T-helper 2 cell (primary cell): ENCODE measurements around the gene PPIP5K2.
"Not testable (repeated sequence)": the region's sequence is repeated elsewhere in the genome, so short reads cannot be mapped to it uniquely, and the experiment has no call there.

Experiments used
- DNase-seq, 5 experiments: peaks; one replicate each; pipeline versions ENCODE4 v3.0.0 to v3.0.0-alpha.2; 2012 to 2022
- total RNA-seq, 2 donors: gene quantifications; one replicate each; lab custom pipeline; 2026; lab: John Stamatoyannopoulos, UW

PPIP5K2 gene
- total RNA-seq: 55.5 to 61.7 reads per million in 2 donors

- peak; percentile 84 to 99 (median 95) for DNase-seq
Observed at GRCh38 chr5:103119765-103120606, at the start of gene PPIP5K2, which contains the start of gene GIN1. TSS of gene PPIP5K2 (plus strand) at chr5:103120301. CDS start at chr5:103129590, 9,289 bp downstream. TSS of gene GIN1 (minus strand) at chr5:103120138. CDS start at chr5:103108707, 11,431 bp downstream.

GRCh38 chr5:103073500-103073899, 46.6 kb upstream of the PPIP5K2 start:
- not testable (repeated sequence) for DNase-seq

- no peak for DNase-seq
Observed at GRCh38 chr5:103075442-103075841, 44.7 kb upstream of the PPIP5K2 start.

- no peak for DNase-seq
Observed at GRCh38 chr5:103079796-103080195, 40.3 kb upstream of the PPIP5K2 start.

GRCh38 chr5:103086547-103086946, 33.6 kb upstream of the PPIP5K2 start:
- no peak for DNase-seq

GRCh38 chr5:103089272-103089671, 30.8 kb upstream of the PPIP5K2 start:
- DNase-seq: no peak

- DNase-seq: no peak
Observed at GRCh38 chr5:103090791-103091190, 29.3 kb upstream of the PPIP5K2 start.

GRCh38 chr5:103092676-103093075, 27.4 kb upstream of the PPIP5K2 start:
- DNase-seq: no peak

GRCh38 chr5:103093727-103094126, 26.4 kb upstream of the PPIP5K2 start:
- DNase-seq: no peak

GRCh38 chr5:103094737-103095136, 25.4 kb upstream of the PPIP5K2 start:
- no peak for DNase-seq

- DNase-seq: peak in 1 of 5 experiments; percentile 5
Observed at GRCh38 chr5:103098993-103099392, 21.1 kb upstream of the PPIP5K2 start.

- DNase-seq: peak in 1 of 5 experiments; percentile 7
Observed at GRCh38 chr5:103101079-103101750, 18.9 kb upstream of the PPIP5K2 start.

- no peak for DNase-seq
Observed at GRCh38 chr5:103102234-103102633, 17.9 kb upstream of the PPIP5K2 start.

GRCh38 chr5:103108086-103108485, 12.0 kb upstream of the PPIP5K2 start:
- DNase-seq: no peak

GRCh38 chr5:103109277-103109676, 10.8 kb upstream of the PPIP5K2 start:
- DNase-seq: no peak

- no peak for DNase-seq
Observed at GRCh38 chr5:103110403-103110802, 9.7 kb upstream of the PPIP5K2 start.

GRCh38 chr5:103111468-103111867, 8.6 kb upstream of the PPIP5K2 start:
- DNase-seq: peak in 2 of 5 experiments; percentile 56 to 75

GRCh38 chr5:103112910-103113309, 7.2 kb upstream of the PPIP5K2 start:
- no peak for DNase-seq

- DNase-seq: no peak
Observed at GRCh38 chr5:103114440-103114839, 5.7 kb upstream of the PPIP5K2 start.

GRCh38 chr5:103117471-103117991, 2.6 kb upstream of the PPIP5K2 start:
- peak in 1 of 5 experiments; percentile 55 for DNase-seq

GRCh38 chr5:103119070-103119764, 884 bp upstream of the PPIP5K2 start:
- DNase-seq: peak in 1 of 5 experiments; percentile 72

GRCh38 chr5:103120607-103121200, 603 bp downstream of the PPIP5K2 start:
- DNase-seq: peak in 1 of 5 experiments; percentile 45
